Measurements from ENCODE around the gene DDR2. TPM values are rescaled to one million over a fixed set of nuclear protein-coding genes. Genes with fewer than 3 reads are reported as not detected.

The DDR2 gene
- total RNA-seq, 1 donor from 2014 or later, result 0.69 TPM

GRCh38 chr1:162709870-162710269, 77.6 kb downstream of the DDR2 start:
- Mint-ChIP-seq H3K9me3 (no peaks in the 10 kb centered on the region), H3K27me3 (ENCODE audit: insufficient read depth, low read depth) (peaks cover 4% of the 10 kb centered on the region), H3K36me3 (no peaks in the 10 kb centered on the region), H3K4me3 (no peak overlapping the region), H3K4me1 (peaks cover 11% of the 10 kb centered on the region), H3K27ac (no peak overlapping the region)
- Histone ChIP-seq H4K20me1 (ENCODE audit: low read depth) (no peaks in the 10 kb centered on the region), H3K27ac (no peak overlapping the region), H2AFZ (replicated peaks) (no peak overlapping the region), H3K36me3 (no peaks in the 10 kb centered on the region), H3K27me3 (no peaks in the 10 kb centered on the region), H3K9ac (no peak overlapping the region), H3K79me2 (ENCODE audit: low read depth) (no peaks in the 10 kb centered on the region), H3K4me3 (no peak overlapping the region), H3K4me2 (no peak overlapping the region), H3F3A (ENCODE audit: low read depth) (no peaks in the 10 kb centered on the region), H3K4me1 (no peaks in the 10 kb centered on the region), H3K9me3 (ENCODE audit: low read depth) (no peaks in the 10 kb centered on the region)
- TF ChIP-seq EZH2 (IDR thresholded peaks at IDR 0.05) (no peak), CTCF (IDR thresholded peaks at IDR 0.05) (no peak), EZH2phosphoT487 (IDR thresholded peaks at IDR 0.05) (no peak)
- no peak for DNase-seq (ENCODE audit: low spot score)

GRCh38 chr1:162710345-162710744, 78.1 kb downstream of the DDR2 start:
- peak overlapping the region; percentile 35 for H3K27ac Mint-ChIP-seq
- no peaks in the 10 kb centered on the region for H3K27me3 ChIP-seq
- H3K79me2 ChIP-seq (ENCODE audit: low read depth), result no peaks in the 10 kb centered on the region
- H3K4me3 Mint-ChIP-seq, result no peak overlapping the region
- H4K20me1 ChIP-seq (ENCODE audit: low read depth), result no peaks in the 10 kb centered on the region
- H3K9me3 ChIP-seq (ENCODE audit: low read depth), result no peaks in the 10 kb centered on the region
- no peak overlapping the region for H3K27ac ChIP-seq
- H2AFZ ChIP-seq (replicated peaks), result no peak overlapping the region
- no peak for TF ChIP-seq EZH2 (IDR thresholded peaks at IDR 0.05)
- TF ChIP-seq EZH2phosphoT487 (IDR thresholded peaks at IDR 0.05), result no peak
- TF ChIP-seq CTCF (IDR thresholded peaks at IDR 0.05), result no peak
- peaks cover 4% of the 10 kb centered on the region for H3K27me3 Mint-ChIP-seq (ENCODE audit: insufficient read depth, low read depth)
- no peaks in the 10 kb centered on the region for H3K9me3 Mint-ChIP-seq
- no peaks in the 10 kb centered on the region for H3F3A ChIP-seq (ENCODE audit: low read depth)
- no peak overlapping the region for H3K9ac ChIP-seq
- H3K4me3 ChIP-seq, result no peak overlapping the region
- H3K4me1 Mint-ChIP-seq, result peaks cover 11% of the 10 kb centered on the region
- DNase-seq (ENCODE audit: low spot score), result no peak
- H3K36me3 Mint-ChIP-seq, result no peaks in the 10 kb centered on the region
- H3K36me3 ChIP-seq, result no peaks in the 10 kb centered on the region
- H3K4me2 ChIP-seq, result no peak overlapping the region
- no peaks in the 10 kb centered on the region for H3K4me1 ChIP-seq

GRCh38 chr1:162710780-162711465, 78.7 kb downstream of the DDR2 start:
- peaks cover 11% of the 10 kb centered on the region for H3K4me1 Mint-ChIP-seq
- Histone ChIP-seq H3K79me2 (ENCODE audit: low read depth) (no peaks in the 10 kb centered on the region), H3K9ac (no peak overlapping the region), H2AFZ (replicated peaks) (no peak overlapping the region), H3K36me3 (no peaks in the 10 kb centered on the region), H3K9me3 (ENCODE audit: low read depth) (no peaks in the 10 kb centered on the region), H4K20me1 (ENCODE audit: low read depth) (no peaks in the 10 kb centered on the region), H3K4me3 (no peak overlapping the region), H3K4me2 (no peak overlapping the region), H3K27me3 (no peaks in the 10 kb centered on the region), H3K4me1 (no peaks in the 10 kb centered on the region), H3K27ac (no peak overlapping the region), H3F3A (ENCODE audit: low read depth) (no peaks in the 10 kb centered on the region)
- peak overlapping the region; percentile 35 for H3K27ac Mint-ChIP-seq
- no peaks in the 10 kb centered on the region for H3K36me3 Mint-ChIP-seq
- no peak for TF ChIP-seq EZH2phosphoT487 (IDR thresholded peaks at IDR 0.05)
- no peaks in the 10 kb centered on the region for H3K9me3 Mint-ChIP-seq
- DNase-seq (ENCODE audit: low spot score), result no peak
- no peak overlapping the region for H3K4me3 Mint-ChIP-seq
- H3K27me3 Mint-ChIP-seq (ENCODE audit: insufficient read depth, low read depth), result peaks cover 4% of the 10 kb centered on the region

- DNase-seq (ENCODE audit: low spot score), result no peak
- no peak overlapping the region for H3K4me2 ChIP-seq
These were observed 80.2 kb downstream of the DDR2 start for GRCh38 chr1:162712317-162713029.

More at GRCh38 chr1:162712317-162713029, 80.2 kb downstream of the DDR2 start:
- H3K4me3 ChIP-seq, result no peak overlapping the region
- H2AFZ ChIP-seq (replicated peaks), result no peak overlapping the region
- Mint-ChIP-seq H3K27me3 (ENCODE audit: insufficient read depth, low read depth) (no peaks in the 10 kb centered on the region), H3K36me3 (no peaks in the 10 kb centered on the region), H3K4me3 (no peak overlapping the region), H3K27ac (no peak overlapping the region), H3K4me1 (no peaks in the 10 kb centered on the region), H3K9me3 (no peaks in the 10 kb centered on the region)
- H3K36me3 ChIP-seq, result no peaks in the 10 kb centered on the region
- no peak overlapping the region for H3K27ac ChIP-seq
- no peaks in the 10 kb centered on the region for H3F3A ChIP-seq (ENCODE audit: low read depth)
- no peaks in the 10 kb centered on the region for H3K9me3 ChIP-seq (ENCODE audit: low read depth)
- no peaks in the 10 kb centered on the region for H4K20me1 ChIP-seq (ENCODE audit: low read depth)
- no peaks in the 10 kb centered on the region for H3K79me2 ChIP-seq (ENCODE audit: low read depth)
- no peaks in the 10 kb centered on the region for H3K27me3 ChIP-seq
- no peaks in the 10 kb centered on the region for H3K4me1 ChIP-seq
- TF ChIP-seq EZH2 (IDR thresholded peaks at IDR 0.05) (no peak), EZH2phosphoT487 (IDR thresholded peaks at IDR 0.05) (no peak), CTCF (IDR thresholded peaks at IDR 0.05) (no peak)
- no peak overlapping the region for H3K9ac ChIP-seq
